K562 (cell line): ENCODE results near the gene MUC5B. TPM values are rescaled to one million over a fixed set of nuclear protein-coding genes. Genes with fewer than 3 reads are reported as not detected.

ENCODE experiments used
- ATAC-seq: fragments of 200-7000 bp; cut with Tn5 transposase; 3 replicates; pipeline ENCODE4 v1.9.1; 2020; ENCODE audit warnings: moderate library complexity
- BruUV-seq: library from RNA; stranded (reverse); fragments of 400-500 nt; replicated peaks from 2 replicates; lab custom pipeline; 2021; lab: Mats Ljungman, UMichigan
- CTCF ChIA-PET: fragments of 300-600 bp; formaldehyde crosslinking; extraction: SDS; loops from one replicate; lab custom pipeline; 2021; ENCODE audit warnings: low intra/inter-chr PET ratio; lab: Yijun Ruan, JAX
- POLR2A ChIA-PET: fragments of 300-600, 350-650 bp; sonication (Branson Sonifier 250); formaldehyde crosslinking; extraction: SDS; loops from one replicate; lab custom pipeline; 2021; ENCODE audit warnings: antibody characterized with exemption, inconsistent platforms; lab: Yijun Ruan, JAX
- DNase-seq, 4 experiments: peaks; one replicate each; pipeline versions ENCODE4 v3.0.0 to v3.0.0-alpha.2; 2011 to 2018; ENCODE audit warnings: low spot score in 3 of 4, mixed read lengths in 3 of 4; ENCODE audit errors: extremely low read depth in 1 of 4
- FAIRE-seq: peaks from 2 replicates; lab custom pipeline; 2011; peaks lifted over from hg19 to GRCh38; lab: Jason Lieb, UNC
- H2AFZ ChIP-seq: 2 replicates; pipeline ENCODE4 v1.6.0; 2011; ENCODE audit warnings: low read depth, low read length, control low read depth, inconsistent platforms
- H3K27ac ChIP-seq: fragments of 200-600 bp; 3 replicates; pipeline ENCODE4 v1.8.0; 2011; ENCODE audit warnings: low read depth, mild to moderate bottlenecking, control low read depth, inconsistent platforms, low read length, moderate library complexity, mixed read lengths; ENCODE audit errors: extremely low read depth
- H3K27me3 ChIP-seq, 2 experiments: fragments of 300-600 bp in 1 of 2; 2 replicates in 1 of 2; 3 replicates in 1 of 2; pipeline versions ENCODE4 v1.6.0 to v1.8.0; 2011; ENCODE audit warnings: inconsistent platforms in 2 of 2, low read length in 2 of 2, mild to moderate bottlenecking in 1 of 2, mixed read lengths in 1 of 2, moderate library complexity in 1 of 2; ENCODE audit not compliant: control insufficient read depth in 2 of 2, insufficient read depth in 2 of 2
- H3K36me3 ChIP-seq: fragments of 300-600 bp; 3 replicates; pipeline ENCODE4 v1.8.0; 2011; ENCODE audit warnings: mild to moderate bottlenecking, low read length, inconsistent platforms; ENCODE audit not compliant: control insufficient read depth, insufficient read depth
- H3K4me1 ChIP-seq, 2 experiments: fragments of 200-600 bp in 1 of 2; replicated peaks in 1 of 2; 2 replicates in 1 of 2; 3 replicates in 1 of 2; pipeline versions ENCODE4 v1.5.1 to v1.8.0; 2011; ENCODE audit warnings: inconsistent platforms in 2 of 2, low read length in 2 of 2, mild to moderate bottlenecking in 1 of 2, mixed read lengths in 1 of 2, moderate library complexity in 1 of 2; ENCODE audit not compliant: control insufficient read depth in 2 of 2, insufficient read depth in 2 of 2
- H3K4me2 ChIP-seq: 2 replicates; pipeline ENCODE4 v1.6.1; 2011; ENCODE audit warnings: low read length, control low read depth, inconsistent platforms, mixed read lengths; ENCODE audit not compliant: insufficient read depth
- H3K4me3 ChIP-seq: fragments of 200-600 bp; sonication (generic), shearing (Covaris generic); 2 replicates; pipeline ENCODE4 v1.5.1; 2016; ENCODE audit warnings: control low read depth, inconsistent platforms
- H3K79me2 ChIP-seq: fragments of 200-600 bp; 3 replicates; pipeline ENCODE4 v1.8.0; 2011; ENCODE audit warnings: low read length, inconsistent platforms; ENCODE audit not compliant: control insufficient read depth, insufficient read depth
- H3K9ac ChIP-seq, 2 experiments: 2 replicates each; pipeline versions ENCODE4 v1.6.0 to v1.6.1; 2011; ENCODE audit warnings: low read depth in 2 of 2, low read length in 2 of 2, control low read depth in 1 of 2, inconsistent platforms in 1 of 2, mild to moderate bottlenecking in 1 of 2, mixed read lengths in 1 of 2; ENCODE audit not compliant: insufficient read depth in 1 of 2
- H3K9me1 ChIP-seq: one replicate; pipeline ENCODE4 v1.6.0; 2011; ENCODE audit warnings: inconsistent platforms, mild to moderate bottlenecking, low read length, moderate library complexity; ENCODE audit not compliant: control insufficient read depth, insufficient read depth
- H3K9me3 ChIP-seq: replicated peaks from 2 replicates; pipeline ENCODE4 v1.5.1; 2011; ENCODE audit warnings: low read depth, low read length, inconsistent platforms; ENCODE audit not compliant: control insufficient read depth, insufficient read depth
- H4K20me1 ChIP-seq: replicated peaks from 2 replicates; pipeline ENCODE4 v1.6.1; 2011; ENCODE audit warnings: low read length, inconsistent platforms, mixed read lengths; ENCODE audit not compliant: control insufficient read depth, insufficient read depth
- CTCF ChIP-seq, 3 experiments: IDR thresholded peaks in 2 of 3; conservative IDR thresholded peaks in 1 of 3; 2 replicates each; pipeline ENCODE4 v1.5.1; 2011 to 2012; ENCODE audit warnings: low read length in 3 of 3, mild to moderate bottlenecking in 3 of 3, control low read depth in 2 of 3, improper control_type of control experiment in 1 of 3, inconsistent platforms in 1 of 3, low read depth in 1 of 3, mixed read lengths in 1 of 3, moderate library complexity in 1 of 3; ENCODE audit not compliant: insufficient read depth in 2 of 3
- EGR1 ChIP-seq: fragments of 450-650 bp; conservative IDR thresholded peaks from 2 replicates; pipeline ENCODE4 v1.6.1; 2017; ENCODE audit warnings: mild to moderate bottlenecking
- MAZ ChIP-seq, 2 experiments: fragments of 450-650 bp in 1 of 2; sonication (generic) in 1 of 2; formaldehyde crosslinking; IDR thresholded peaks in 1 of 2; conservative IDR thresholded peaks in 1 of 2; 2 replicates each; pipeline versions ENCODE4 v1.4.0 to v1.5.0; 2020; ENCODE audit warnings: mild to moderate bottlenecking in 1 of 2, missing genetic modification reagents in 1 of 2
- RAD21 ChIP-seq, 2 experiments: fragments of 250-450 bp in 1 of 2; fragments of 450-650 bp in 1 of 2; sonication (Bioruptor Pico) in 1 of 2; formaldehyde crosslinking in 1 of 2; IDR thresholded peaks in 1 of 2; conservative IDR thresholded peaks in 1 of 2; 2 replicates each; pipeline versions ENCODE4 v1.4.0 to v1.8.0; 2020 to 2022; ENCODE audit warnings: mild to moderate bottlenecking in 2 of 2, moderate library complexity in 1 of 2
- RBM17 ChIP-seq: fragments of 200-400 bp; formaldehyde crosslinking; IDR thresholded peaks from 2 replicates; pipeline ENCODE4 v1.6.1; 2017; ENCODE audit warnings: low read depth, mild to moderate bottlenecking, low read length, borderline replicate concordance
- SMARCB1 ChIP-seq: IDR thresholded peaks from 2 replicates; pipeline ENCODE4 v1.6.1; 2011; ENCODE audit warnings: improper control_type of control experiment, low read depth; ENCODE audit not compliant: insufficient read length
- SUPT5H ChIP-seq: fragments of 450-650 bp; IDR thresholded peaks from 2 replicates; pipeline ENCODE4 v1.6.1; 2016
- WGBS: fragments of 100-300 bp; shearing (Covaris generic); methylation state at CpG from one replicate; pipeline ENCODE4 v1.1.6; 2016; ENCODE audit warnings: low coverage, mixed read lengths; ENCODE audit not compliant: insufficient coverage; ENCODE audit errors: missing lambda C conversion rate; 5-methylcytosine and 5-hydroxymethylcytosine counted together
- in situ Hi-C: fragments of 300-500 bp; cut with MboI; formaldehyde crosslinking; loops from 4 replicates; pipeline ENCODE4 v1.15.0; 2018; ENCODE audit warnings: inconsistent platforms, mixed read lengths
- intact Hi-C: fragments of 100-400 bp; cut with micrococcal nuclease; formaldehyde crosslinking; loops from 2 replicates; pipeline ENCODE4 v1.14.2; 2022
- polyA plus RNA-seq, 8 experiments: library from polyadenylated mRNA; depleted of rRNA in 4 of 8; stranded (reverse) in 5 of 8; unstranded in 3 of 8; fragments of >200 nt; fragmentation: Nextera tagmentation in 2 of 8; fragmentation: Illumina TruSeq in 1 of 8; extraction: Ambion mirVana in 2 of 8; extraction: Trizol in 1 of 8; gene quantifications; 2 replicates each; pipeline versions ENCODE4 v1.2.1 to v1.2.3, GENCODE V29; 2011 to 2014; ENCODE audit warnings: inconsistent platforms in 1 of 8, missing spikeins in 1 of 8
- total RNA-seq, 7 experiments: library from RNA; depleted of rRNA in 6 of 7; stranded (reverse); fragments of >200 nt in 6 of 7; fragmentation: Illumina TruSeq in 2 of 7; extraction: Trizol in 2 of 7; gene quantifications; 2 replicates each; pipeline versions ENCODE4 v1.2.1 to v1.2.3, GENCODE V29; 2011 to 2021; ENCODE audit warnings: low replicate concordance in 1 of 7

MUC5B gene
- total and polyA plus RNA-seq, 9 of the 15 experiments (the other 6 are each of a cell fraction or from before 2014, with no cell fraction given): 0.04 to 0.95 TPM; not detected in 7

GRCh38 chr11:1226226-1226985 is 3.5 kb downstream of the MUC5B start:
- 16% methylated on average over 27 of the region's 41 CpGs for WGBS

More at GRCh38 chr11:1226226-1226985, 3.5 kb downstream of the MUC5B start:
- no peak for FAIRE-seq
- ChIA-PET POLR2A (no interaction called here), CTCF (no interaction called here)
- Histone ChIP-seq H3K36me3 (no peaks in the 10 kb centered on the region), H3K27me3 (peaks cover 0 to 58% of the 10 kb centered on the region in 2 experiments; a peak in 3 of 5 replicates), H2AFZ (no peak overlapping the region), H3K4me3 (no peak overlapping the region), H3K79me2 (no peaks in the 10 kb centered on the region), H3K27ac (no peak overlapping the region), H3K4me1 (peaks cover 0 to 80% of the 10 kb centered on the region in 2 experiments; a peak in 2 of 5 replicates), H3K9ac (no peak overlapping the region), H3K4me2 (no peak overlapping the region), H3K9me1 (peaks cover 2% of the 10 kb centered on the region), H4K20me1 (0 out of 2 replicates have a peak, but pooled peaks cover 6% of the 10 kb centered on the region), H3K9me3 (no peaks in the 10 kb centered on the region)
- BruUV-seq: no TSS peak
- in situ Hi-C loops: no loop called here
- peak; percentile 12 for ATAC-seq
- intact Hi-C loops: no loop called here
- DNase-seq: peak in 3 of 4 experiments; percentile 42 to 50 (median 45)
- peak in 1 of 2 experiments; percentile 17; a peak in 1 of 4 replicates for TF ChIP-seq RAD21 (CRISPR knock-in tag; conservative IDR thresholded peaks at IDR 0.05 in 1 of 2, IDR thresholded peaks at IDR 0.05 in 1 of 2)
- TF ChIP-seq MAZ (CRISPR knock-in tag; conservative IDR thresholded peaks at IDR 0.05 in 1 of 2, IDR thresholded peaks at IDR 0.05 in 1 of 2): 0 out of 4 replicates have a peak, but pooled peaks of 1 of the 2 experiments have one; percentile 23
- peak; percentile 27 to 33 (median 28); a peak in 3 of 6 replicates for TF ChIP-seq CTCF (IDR thresholded peaks at IDR 0.05 in 2 of 3, conservative IDR thresholded peaks at IDR 0.05 in 1 of 3; ENCODE audit: insufficient read depth in 2 of 3, low read depth in 1 of 3, low read length in 3 of 3)
- no peak for TF ChIP-seq SUPT5H
- TF ChIP-seq RBM17: no peak
- TF ChIP-seq EGR1: peak; percentile 29; the same call in 1 of the 2 replicates
- no peak for TF ChIP-seq SMARCB1
